ENCODE measurements around the gene ATP10B. TPM values are rescaled to one million over a fixed set of nuclear protein-coding genes. Genes with fewer than 3 reads are reported as not detected.
"Not testable (repeated sequence)": the region's sequence is repeated elsewhere in the genome, so short reads cannot be mapped to it uniquely, and the experiment has no call there.

Gene ATP10B
- total and polyA plus RNA-seq, 11 donors = 0.03 to 0.35 (median 0.09) TPM; not detected in 4

DNA sequence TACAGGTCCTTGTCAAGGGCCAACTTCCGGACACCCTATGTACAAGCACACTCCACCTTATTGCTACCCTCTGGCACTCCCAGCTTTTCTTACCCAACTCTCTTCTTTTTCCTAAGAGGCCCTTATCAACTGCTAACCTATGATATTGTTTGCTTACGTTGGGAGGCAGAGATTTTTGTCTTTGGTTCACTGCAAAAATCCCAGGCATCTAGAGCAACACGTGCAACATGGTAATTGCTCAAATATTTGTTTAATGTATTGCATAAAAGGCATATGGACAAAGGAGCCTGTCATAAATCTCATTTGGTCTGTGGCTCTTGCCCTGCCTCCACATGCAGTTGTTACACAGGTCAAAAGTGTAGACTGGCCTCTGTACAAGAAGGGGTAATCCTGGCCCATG is 35.8 kb upstream of the ATP10B start:
- H3K27me3 ChIP-seq = peaks cover 0 to 4% (median 0%) of the 10 kb centered on the region in 9 donors
- TF ChIP-seq, protein P1, sequence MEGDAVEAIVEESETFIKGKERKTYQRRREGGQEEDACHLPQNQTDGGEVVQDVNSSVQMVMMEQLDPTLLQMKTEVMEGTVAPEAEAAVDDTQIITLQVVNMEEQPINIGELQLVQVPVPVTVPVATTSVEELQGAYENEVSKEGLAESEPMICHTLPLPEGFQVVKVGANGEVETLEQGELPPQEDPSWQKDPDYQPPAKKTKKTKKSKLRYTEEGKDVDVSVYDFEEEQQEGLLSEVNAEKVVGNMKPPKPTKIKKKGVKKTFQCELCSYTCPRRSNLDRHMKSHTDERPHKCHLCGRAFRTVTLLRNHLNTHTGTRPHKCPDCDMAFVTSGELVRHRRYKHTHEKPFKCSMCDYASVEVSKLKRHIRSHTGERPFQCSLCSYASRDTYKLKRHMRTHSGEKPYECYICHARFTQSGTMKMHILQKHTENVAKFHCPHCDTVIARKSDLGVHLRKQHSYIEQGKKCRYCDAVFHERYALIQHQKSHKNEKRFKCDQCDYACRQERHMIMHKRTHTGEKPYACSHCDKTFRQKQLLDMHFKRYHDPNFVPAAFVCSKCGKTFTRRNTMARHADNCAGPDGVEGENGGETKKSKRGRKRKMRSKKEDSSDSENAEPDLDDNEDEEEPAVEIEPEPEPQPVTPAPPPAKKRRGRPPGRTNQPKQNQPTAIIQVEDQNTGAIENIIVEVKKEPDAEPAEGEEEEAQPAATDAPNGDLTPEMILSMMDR (IDR thresholded peaks at IDR 0.05) = no peak
- no peak for TF ChIP-seq POLR2A (IDR thresholded peaks at IDR 0.05)
- no peak for DNase-seq
- H3K9me3 ChIP-seq = no peaks in the 10 kb centered on the region
- H3K27ac ChIP-seq = no peak overlapping the region
- 63 to 73% (median 72%) methylated on average over 3 of the region's 3 CpGs for WGBS, 4 donors
- H3K36me3 ChIP-seq = no peaks in the 10 kb centered on the region
- ATAC-seq = no peak
- intact Hi-C loops (cut with DNase I) = no loop called here
- H3K4me3 ChIP-seq = no peak overlapping the region
- no peaks in the 10 kb centered on the region for H3K4me1 ChIP-seq

DNA sequence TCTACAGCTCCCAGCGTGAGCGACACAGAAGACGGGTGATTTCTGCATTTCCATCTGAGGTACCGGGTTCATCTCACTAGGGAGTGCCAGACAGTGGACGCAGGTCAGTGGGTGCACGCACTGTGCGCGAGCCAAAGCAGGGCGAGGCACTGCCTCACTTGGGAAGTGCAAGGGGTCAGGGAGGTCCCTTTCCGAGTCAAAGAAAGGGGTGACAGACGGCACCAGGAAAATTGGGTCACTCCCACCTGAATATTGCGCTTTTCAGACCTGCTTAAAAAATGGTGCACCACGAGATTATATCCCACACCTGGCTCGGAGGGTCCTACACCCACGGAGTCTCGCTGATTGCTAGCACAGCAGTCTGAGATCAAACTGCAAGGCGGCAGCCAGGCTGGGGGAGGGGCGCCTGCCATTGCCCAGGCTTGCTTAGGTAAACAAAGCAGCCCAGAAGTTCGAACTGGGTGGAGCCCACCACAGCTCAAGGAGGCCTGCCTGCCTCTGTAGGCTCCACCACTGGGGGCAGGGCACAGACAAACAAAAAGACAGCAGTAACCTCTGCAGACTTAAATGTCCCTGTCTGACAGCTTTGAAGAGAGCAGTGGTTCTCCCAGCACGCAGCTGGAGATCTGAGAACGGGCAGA is 21.7 kb upstream of the ATP10B start:
- H3K4me1 ChIP-seq; intact Hi-C loops (cut with DNase I); H3K4me3 ChIP-seq; H3K27me3 ChIP-seq; ATAC-seq; H3K27ac ChIP-seq; H3K36me3 ChIP-seq; H3K9me3 ChIP-seq; DNase-seq: not testable (repeated sequence)
- WGBS, 4 donors = 28 to 45% (median 30%) methylated on average over 10 to 20 of the region's 21 CpGs

DNA sequence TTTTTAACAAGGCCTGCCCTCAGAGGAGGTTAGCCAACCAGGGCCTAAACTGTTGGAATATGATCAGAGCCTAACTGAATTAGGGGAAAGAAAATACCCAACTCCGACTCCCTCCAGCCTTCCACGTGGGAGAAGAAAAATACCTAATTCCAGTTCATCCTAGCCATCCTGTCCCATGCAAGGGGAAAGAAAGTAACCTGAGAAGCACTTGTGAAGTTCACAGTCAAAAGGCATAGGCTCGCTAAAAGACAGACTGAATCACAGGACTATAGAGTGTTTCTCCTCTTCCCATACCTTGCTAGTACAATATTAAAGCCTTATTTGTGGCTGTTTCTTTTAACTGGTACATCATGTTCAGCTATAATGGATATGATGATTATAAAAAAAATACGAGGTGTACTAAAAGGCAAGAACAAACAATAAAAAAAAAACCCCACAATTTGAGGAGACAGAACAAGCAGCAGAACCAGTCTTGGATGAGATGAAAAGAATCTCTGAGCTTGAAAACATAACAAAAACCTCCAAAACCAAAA is 18.0 kb upstream of the ATP10B start:
- no peak overlapping the region for H3K4me3 ChIP-seq
- intact Hi-C loops (cut with DNase I) = no loop called here
- peaks cover 0 to 7% (median 0%) of the 10 kb centered on the region in 12 donors for H3K9me3 ChIP-seq
- no peak for DNase-seq
- no peak for ATAC-seq
- WGBS, 4 donors = 55 to 61% (median 56%) methylated on average over 4 of the region's 4 CpGs
- no peaks in the 10 kb centered on the region for H3K4me1 ChIP-seq
- TF ChIP-seq POLR2A (IDR thresholded peaks at IDR 0.05) = no peak
- TF ChIP-seq, protein P1 (IDR thresholded peaks at IDR 0.05) = no peak
- H3K27me3 ChIP-seq = no peaks in the 10 kb centered on the region
- H3K27ac ChIP-seq = no peak overlapping the region
- H3K36me3 ChIP-seq = no peaks in the 10 kb centered on the region

DNA sequence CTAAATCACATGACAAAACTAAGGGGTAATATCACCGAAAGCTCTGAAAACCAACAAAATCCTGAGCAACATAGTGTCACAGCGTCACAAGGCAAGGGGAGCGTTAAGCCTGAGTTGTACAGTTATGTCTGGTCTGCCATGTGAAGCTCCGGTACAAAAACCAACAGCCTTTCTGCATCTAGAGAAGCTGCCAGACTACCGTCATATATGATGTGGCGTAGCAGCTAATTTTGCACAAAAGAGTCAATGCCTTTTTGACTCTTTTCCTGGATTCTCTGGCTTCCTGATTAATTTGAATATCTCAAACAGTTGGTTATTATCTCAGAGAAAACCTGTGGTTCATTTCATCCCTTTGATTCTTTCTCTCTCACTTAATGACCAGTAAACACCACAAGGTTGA is 16.0 kb upstream of the ATP10B start:
- TF ChIP-seq, protein P1 (IDR thresholded peaks at IDR 0.05) = no peak
- DNase-seq (no peak), ATAC-seq (no peak)
- intact Hi-C loops (cut with DNase I) = no loop called here
- peaks cover 0 to 7% (median 0%) of the 10 kb centered on the region in 12 donors for H3K9me3 ChIP-seq
- no peaks in the 10 kb centered on the region for H3K27me3 ChIP-seq
- no peaks in the 10 kb centered on the region for H3K4me1 ChIP-seq
- no peaks in the 10 kb centered on the region for H3K36me3 ChIP-seq
- 75 to 85% (median 81%) methylated on average over 6 of the region's 6 CpGs for WGBS, 4 donors
- no peak overlapping the region for H3K4me3 ChIP-seq
- H3K27ac ChIP-seq = no peak overlapping the region

DNA sequence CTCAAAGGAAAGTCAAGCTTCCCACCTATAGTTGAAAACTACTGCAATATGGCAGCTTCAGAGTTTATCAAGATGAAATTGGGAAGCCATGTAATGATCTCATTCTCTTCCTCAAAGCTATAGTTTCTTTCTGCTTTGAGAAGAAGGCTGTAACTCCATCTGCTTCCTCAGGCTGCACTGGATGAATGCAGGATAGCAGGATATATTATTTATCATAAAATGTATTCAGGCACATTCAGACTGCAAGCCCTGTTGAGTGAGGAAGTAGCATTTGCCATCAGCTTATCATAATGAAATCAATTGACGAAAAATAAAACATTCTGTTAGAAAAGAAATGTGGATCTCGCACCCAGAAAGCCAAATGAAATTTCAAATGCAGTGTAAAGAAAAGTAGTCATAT is 560 bp downstream of the ATP10B start:
- H3K4me3 ChIP-seq = no peak overlapping the region
- H3K36me3 ChIP-seq = no peaks in the 10 kb centered on the region
- no peak overlapping the region for H3K27ac ChIP-seq
- no peaks in the 10 kb centered on the region for H3K9me3 ChIP-seq
- H3K27me3 ChIP-seq = no peaks in the 10 kb centered on the region
- intact Hi-C loops (cut with DNase I) = no loop called here
- WGBS, 4 donors = 84 to 89% (median 87%) methylated on average over 2 of the region's 2 CpGs
- DNase-seq = no peak
- ATAC-seq = no peak
- TF ChIP-seq POLR2A (IDR thresholded peaks at IDR 0.05) = no peak
- TF ChIP-seq, protein P1 (IDR thresholded peaks at IDR 0.05) = no peak
- H3K4me1 ChIP-seq = no peaks in the 10 kb centered on the region
